ENCODE measurements around the gene MGLL.

DNA sequence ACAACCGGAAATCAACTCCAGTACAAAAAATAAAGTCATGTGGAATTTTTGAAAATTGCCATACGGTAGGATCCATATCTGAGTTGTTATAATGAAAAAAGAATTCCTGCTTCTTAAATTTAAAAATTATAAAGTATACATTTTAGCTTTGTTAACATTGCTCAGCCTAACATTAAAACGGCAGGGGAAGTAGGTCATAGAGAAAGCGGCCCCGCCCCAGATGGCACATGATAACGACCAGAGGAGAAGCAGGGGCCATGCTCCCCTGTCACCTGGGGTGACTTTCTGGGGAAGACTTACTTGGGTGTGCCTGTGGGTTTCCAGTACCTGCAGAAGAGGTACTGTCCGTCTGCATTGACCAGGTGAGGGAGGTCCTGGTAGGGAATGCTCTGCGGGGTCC, 921 bp downstream of the MGLL start:
- TF ChIP-seq, protein P1, sequence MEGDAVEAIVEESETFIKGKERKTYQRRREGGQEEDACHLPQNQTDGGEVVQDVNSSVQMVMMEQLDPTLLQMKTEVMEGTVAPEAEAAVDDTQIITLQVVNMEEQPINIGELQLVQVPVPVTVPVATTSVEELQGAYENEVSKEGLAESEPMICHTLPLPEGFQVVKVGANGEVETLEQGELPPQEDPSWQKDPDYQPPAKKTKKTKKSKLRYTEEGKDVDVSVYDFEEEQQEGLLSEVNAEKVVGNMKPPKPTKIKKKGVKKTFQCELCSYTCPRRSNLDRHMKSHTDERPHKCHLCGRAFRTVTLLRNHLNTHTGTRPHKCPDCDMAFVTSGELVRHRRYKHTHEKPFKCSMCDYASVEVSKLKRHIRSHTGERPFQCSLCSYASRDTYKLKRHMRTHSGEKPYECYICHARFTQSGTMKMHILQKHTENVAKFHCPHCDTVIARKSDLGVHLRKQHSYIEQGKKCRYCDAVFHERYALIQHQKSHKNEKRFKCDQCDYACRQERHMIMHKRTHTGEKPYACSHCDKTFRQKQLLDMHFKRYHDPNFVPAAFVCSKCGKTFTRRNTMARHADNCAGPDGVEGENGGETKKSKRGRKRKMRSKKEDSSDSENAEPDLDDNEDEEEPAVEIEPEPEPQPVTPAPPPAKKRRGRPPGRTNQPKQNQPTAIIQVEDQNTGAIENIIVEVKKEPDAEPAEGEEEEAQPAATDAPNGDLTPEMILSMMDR (conservative IDR thresholded peaks at IDR 0.05 in 1 of 2, IDR thresholded peaks at IDR 0.05 in 1 of 2; ENCODE audit: extremely low read depth in 1 of 2, insufficient read depth in 1 of 2, low read depth in 1 of 2, low read length in 2 of 2): no peak
- no peak for TF ChIP-seq EZH2 (IDR thresholded peaks at IDR 0.05; ENCODE audit: borderline replicate concordance, low read length)
